A673 (cell line): ENCODE results near the gene ZNF385B.

ENCODE experiments used
- CTCF ChIP-seq: fragments of 300-800, 200-600 bp; sonication (generic); conservative IDR thresholded peaks from 2 replicates; pipeline ENCODE4 v1.5.1; 2017; ENCODE audit warnings: low read depth, mild to moderate bottlenecking, antibody characterized with exemption, low read length, moderate library complexity, mixed read lengths
- EZH2 ChIP-seq: fragments of 200-600 bp; sonication (generic); IDR thresholded peaks from 2 replicates; pipeline ENCODE4 v1.6.1; 2017; ENCODE audit warnings: borderline replicate concordance, low read depth, mild to moderate bottlenecking, mixed read lengths, antibody characterized with exemption, low read length; ENCODE audit not compliant: poor library complexity, severe bottlenecking

GRCh38 chr2:179604598-179604997 is 256.8 kb downstream of the ZNF385B start:
- TF ChIP-seq CTCF (no peak), EZH2 (no peak)
